Nephron progenitor cell (in vitro differentiated cells): ENCODE measurements around the gene PEF1.

Experiments used
- DNase-seq: peaks from one replicate; pipeline ENCODE4 v3.0.0; 2021
- H3K27ac Mint-ChIP-seq: 2 replicates; pipeline ENCODE4 v1.8.0; 2021; ENCODE audit warnings: mild to moderate bottlenecking, moderate library complexity, mixed read lengths
- H3K27me3 Mint-ChIP-seq: 2 replicates; pipeline ENCODE4 v1.8.0; 2021; ENCODE audit warnings: mild to moderate bottlenecking, low read depth, mixed read lengths; ENCODE audit not compliant: poor library complexity
- H3K36me3 Mint-ChIP-seq: 2 replicates; pipeline ENCODE4 v1.8.0; 2021; ENCODE audit warnings: low read depth, mixed read lengths
- H3K4me1 Mint-ChIP-seq: 2 replicates; pipeline ENCODE4 v1.8.0; 2021; ENCODE audit warnings: mixed read lengths
- H3K4me3 Mint-ChIP-seq: 2 replicates; pipeline ENCODE4 v1.8.0; 2021; ENCODE audit warnings: mild to moderate bottlenecking, moderate library complexity, mixed read lengths
- H3K9me3 Mint-ChIP-seq: 2 replicates; pipeline ENCODE4 v1.8.0; 2021; ENCODE audit warnings: mild to moderate bottlenecking, moderate library complexity, mixed read lengths
- TF ChIP-seq, protein P1 (sequence below): fragments of 200-600 bp; sonication (generic); IDR thresholded peaks from 2 replicates; pipeline ENCODE4 v1.5.0; 2021; ENCODE audit warnings: antibody characterized with exemption

PEF1 gene

GRCh38 chr1:31625561-31626222 is 19.0 kb downstream of the PEF1 start:
- peaks cover 25% of the 10 kb centered on the region for H3K4me1 Mint-ChIP-seq
- H3K4me3 Mint-ChIP-seq = no peak overlapping the region
- H3K9me3 Mint-ChIP-seq = no peaks in the 10 kb centered on the region
- H3K36me3 Mint-ChIP-seq = peaks cover 15% of the 10 kb centered on the region
- no peak overlapping the region for H3K27ac Mint-ChIP-seq
- no peaks in the 10 kb centered on the region for H3K27me3 Mint-ChIP-seq
- TF ChIP-seq, protein P1, sequence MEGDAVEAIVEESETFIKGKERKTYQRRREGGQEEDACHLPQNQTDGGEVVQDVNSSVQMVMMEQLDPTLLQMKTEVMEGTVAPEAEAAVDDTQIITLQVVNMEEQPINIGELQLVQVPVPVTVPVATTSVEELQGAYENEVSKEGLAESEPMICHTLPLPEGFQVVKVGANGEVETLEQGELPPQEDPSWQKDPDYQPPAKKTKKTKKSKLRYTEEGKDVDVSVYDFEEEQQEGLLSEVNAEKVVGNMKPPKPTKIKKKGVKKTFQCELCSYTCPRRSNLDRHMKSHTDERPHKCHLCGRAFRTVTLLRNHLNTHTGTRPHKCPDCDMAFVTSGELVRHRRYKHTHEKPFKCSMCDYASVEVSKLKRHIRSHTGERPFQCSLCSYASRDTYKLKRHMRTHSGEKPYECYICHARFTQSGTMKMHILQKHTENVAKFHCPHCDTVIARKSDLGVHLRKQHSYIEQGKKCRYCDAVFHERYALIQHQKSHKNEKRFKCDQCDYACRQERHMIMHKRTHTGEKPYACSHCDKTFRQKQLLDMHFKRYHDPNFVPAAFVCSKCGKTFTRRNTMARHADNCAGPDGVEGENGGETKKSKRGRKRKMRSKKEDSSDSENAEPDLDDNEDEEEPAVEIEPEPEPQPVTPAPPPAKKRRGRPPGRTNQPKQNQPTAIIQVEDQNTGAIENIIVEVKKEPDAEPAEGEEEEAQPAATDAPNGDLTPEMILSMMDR = no peak
- no peak for DNase-seq

- no peak overlapping the region for H3K4me3 Mint-ChIP-seq
- DNase-seq = no peak
- TF ChIP-seq, protein P1 = no peak
- H3K36me3 Mint-ChIP-seq = peaks cover 9% of the 10 kb centered on the region
- H3K4me1 Mint-ChIP-seq = peaks cover 25% of the 10 kb centered on the region
- no peaks in the 10 kb centered on the region for H3K9me3 Mint-ChIP-seq
- no peaks in the 10 kb centered on the region for H3K27me3 Mint-ChIP-seq
- no peak overlapping the region for H3K27ac Mint-ChIP-seq
Measured at GRCh38 chr1:31624731-31625514, 19.8 kb downstream of the PEF1 start.

GRCh38 chr1:31624309-31624708 is 20.4 kb downstream of the PEF1 start:
- no peak overlapping the region for H3K27ac Mint-ChIP-seq
- H3K4me1 Mint-ChIP-seq = peaks cover 25% of the 10 kb centered on the region
- TF ChIP-seq, protein P1 = no peak
- H3K27me3 Mint-ChIP-seq = peaks cover 5% of the 10 kb centered on the region
- H3K9me3 Mint-ChIP-seq = no peaks in the 10 kb centered on the region
- H3K4me3 Mint-ChIP-seq = no peak overlapping the region
- no peak for DNase-seq
- peaks cover 3% of the 10 kb centered on the region for H3K36me3 Mint-ChIP-seq

- TF ChIP-seq, protein P1 = no peak
- Mint-ChIP-seq H3K27me3 (peaks cover 13% of the 10 kb centered on the region), H3K27ac (no peak overlapping the region), H3K36me3 (no peaks in the 10 kb centered on the region), H3K4me1 (peaks cover 28% of the 10 kb centered on the region), H3K4me3 (no peak overlapping the region), H3K9me3 (no peaks in the 10 kb centered on the region)
- DNase-seq = no peak
Measured at GRCh38 chr1:31623365-31623764, 21.3 kb downstream of the PEF1 start.

- Mint-ChIP-seq H3K36me3 (no peaks in the 10 kb centered on the region), H3K9me3 (no peaks in the 10 kb centered on the region), H3K27ac (no peak overlapping the region), H3K4me3 (no peak overlapping the region), H3K27me3 (peaks cover 22% of the 10 kb centered on the region), H3K4me1 (peaks cover 23% of the 10 kb centered on the region)
- no peak for DNase-seq
- TF ChIP-seq, protein P1 = no peak
Measured at GRCh38 chr1:31621847-31622730, 22.6 kb downstream of the PEF1 start.
